HG03575 (cell line): ENCODE results near the gene ZBTB26.
A peak's percentile ranks its signal among the peaks of the same experiment; 100 is the strongest.

Experiments
- ATAC-seq: cut with Tn5 transposase; IDR thresholded peaks from one replicate; pipeline ENCODE4 v1.9.1; 2021; ENCODE audit not compliant: unreplicated experiment, insufficient number of reproducible peaks, low FRiP score; ENCODE audit errors: extremely low read depth

ZBTB26 gene

GRCh38 chr9:122931226-122932121, at the start of gene ZBTB26:
Gene ZBTB26, minus strand, starts transcription at chr9:122931512. Its CDS starts 11,578 bp downstream, at chr9:122919934.
- ATAC-seq: peak; percentile 81

- no peak for ATAC-seq
Measured at GRCh38 chr9:122978601-122979000, 47.3 kb upstream of the ZBTB26 start.

GRCh38 chr9:122975196-122975595, 43.9 kb upstream of the ZBTB26 start:
- ATAC-seq: no peak

- no peak for ATAC-seq
Measured at GRCh38 chr9:122961139-122961538, 29.8 kb upstream of the ZBTB26 start.

- no peak for ATAC-seq
Measured at GRCh38 chr9:122955961-122956360, 24.6 kb upstream of the ZBTB26 start.

- no peak for ATAC-seq
Measured at GRCh38 chr9:122954253-122954691, 23.0 kb upstream of the ZBTB26 start.

- no peak for ATAC-seq
Measured at GRCh38 chr9:122951056-122951455, 19.7 kb upstream of the ZBTB26 start.

GRCh38 chr9:122950263-122950662, 19.0 kb upstream of the ZBTB26 start:
- no peak for ATAC-seq

- no peak for ATAC-seq
Measured at GRCh38 chr9:122949696-122950095, 18.4 kb upstream of the ZBTB26 start.

GRCh38 chr9:122948313-122948712, 17.0 kb upstream of the ZBTB26 start:
- no peak for ATAC-seq

GRCh38 chr9:122946461-122947005, 15.2 kb upstream of the ZBTB26 start:
- ATAC-seq: no peak

- no peak for ATAC-seq
Measured at GRCh38 chr9:122944960-122945888, 13.9 kb upstream of the ZBTB26 start.

GRCh38 chr9:122941582-122942234, 10.4 kb upstream of the ZBTB26 start:
- no peak for ATAC-seq

- ATAC-seq: peak; percentile 94
Measured at GRCh38 chr9:122940749-122941581, 9.7 kb upstream of the ZBTB26 start, which contains the start of gene RABGAP1. Gene RABGAP1, plus strand, starts transcription at chr9:122941020. Its CDS starts 16,040 bp downstream, at chr9:122957060.

GRCh38 chr9:122940454-122940748, 9.1 kb upstream of the ZBTB26 start:
- ATAC-seq: no peak

GRCh38 chr9:122939601-122940000, 8.3 kb upstream of the ZBTB26 start:
- ATAC-seq: no peak

GRCh38 chr9:122936883-122937282, 5.6 kb upstream of the ZBTB26 start:
- ATAC-seq: no peak

- no peak for ATAC-seq
Measured at GRCh38 chr9:122936464-122936863, 5.2 kb upstream of the ZBTB26 start.
